ENCODE measurements around the gene MAG.
A peak's percentile ranks its signal among the peaks of the same experiment; 100 is the strongest.
"Not testable (repeated sequence)": the region's sequence is repeated elsewhere in the genome, so short reads cannot be mapped to it uniquely, and the experiment has no call there.

Gene MAG

DNA sequence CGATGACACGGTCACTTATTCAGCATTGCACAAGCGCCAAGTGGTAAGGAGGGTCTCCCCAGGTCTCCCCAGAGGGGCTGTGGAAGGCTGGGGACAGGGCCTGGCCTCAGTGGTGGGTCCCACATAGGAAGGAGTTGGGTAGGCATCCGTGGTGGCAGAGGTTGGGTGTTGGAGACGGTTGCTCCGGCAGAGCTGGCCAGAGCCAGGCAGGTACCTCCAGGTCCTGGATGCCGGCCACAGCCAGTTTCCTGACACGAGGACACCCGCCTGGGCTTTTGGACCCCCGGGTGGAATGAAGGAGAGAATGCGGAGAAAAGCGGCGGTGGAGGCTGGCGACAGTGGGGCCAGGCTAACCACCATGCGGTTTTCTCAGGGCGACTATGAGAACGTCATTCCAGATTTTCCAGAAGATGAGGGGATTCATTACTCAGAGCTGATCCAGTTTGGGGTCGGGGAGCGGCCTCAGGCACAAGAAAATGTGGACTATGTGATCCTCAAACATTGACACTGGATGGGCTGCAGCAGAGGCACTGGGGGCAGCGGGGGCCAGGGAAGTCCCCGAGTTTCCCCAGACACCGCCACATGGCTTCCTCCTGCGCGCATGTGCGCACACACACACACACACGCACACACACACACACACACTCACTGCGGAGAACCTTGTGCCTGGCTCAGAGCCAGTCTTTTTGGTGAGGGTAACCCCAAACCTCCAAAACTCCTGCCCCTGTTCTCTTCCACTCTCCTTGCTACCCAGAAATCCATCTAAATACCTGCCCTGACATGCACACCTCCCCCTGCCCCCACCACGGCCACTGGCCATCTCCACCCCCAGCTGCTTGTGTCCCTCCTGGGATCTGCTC is 54.5 kb downstream of the MAG start:
- peak; percentile 70 for DNase-seq (ENCODE audit: low read depth)

DNA sequence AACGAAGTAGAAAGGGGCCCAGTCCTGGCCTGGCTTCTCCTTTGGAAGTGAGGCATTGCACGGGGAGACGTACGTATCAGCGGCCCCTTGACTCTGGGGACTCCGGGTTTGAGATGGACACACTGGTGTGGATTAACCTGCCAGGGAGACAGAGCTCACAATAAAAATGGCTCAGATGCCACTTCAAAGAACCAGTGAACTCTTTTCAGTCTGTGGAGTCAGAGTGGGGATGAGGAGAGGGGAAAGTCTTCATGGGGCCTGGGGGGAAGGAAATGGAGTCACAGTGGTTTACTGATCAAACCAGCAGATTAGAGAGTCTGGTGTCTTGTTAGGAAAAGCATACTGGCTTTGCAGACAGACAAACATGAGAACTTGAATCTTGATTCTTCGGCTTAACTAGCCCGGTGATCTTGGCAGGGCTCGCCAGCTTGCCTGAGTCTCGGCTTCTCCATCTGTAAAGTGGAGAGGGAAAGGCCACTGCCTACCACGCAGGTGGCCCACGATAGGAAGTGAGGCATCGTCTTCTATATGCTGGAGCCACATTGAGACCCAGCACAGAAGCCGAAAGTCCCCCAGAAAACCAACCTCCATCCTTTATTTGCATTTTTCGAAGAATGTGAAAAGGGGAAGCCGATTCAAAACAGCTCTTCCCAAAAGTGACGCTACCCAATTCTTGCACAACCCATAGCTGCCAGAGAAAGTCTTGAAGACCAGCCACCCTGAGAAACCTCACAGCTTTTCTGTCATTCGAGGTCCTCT is 55.4 kb downstream of the MAG start, which contains the start of gene FFAR1:
TSS of gene FFAR1 (plus strand) at position 732 of the 759 bp plus-strand sequence. CDS start 3,650 bp downstream, outside the sequence.
- DNase-seq (ENCODE audit: low read depth): peak; percentile 53

DNA sequence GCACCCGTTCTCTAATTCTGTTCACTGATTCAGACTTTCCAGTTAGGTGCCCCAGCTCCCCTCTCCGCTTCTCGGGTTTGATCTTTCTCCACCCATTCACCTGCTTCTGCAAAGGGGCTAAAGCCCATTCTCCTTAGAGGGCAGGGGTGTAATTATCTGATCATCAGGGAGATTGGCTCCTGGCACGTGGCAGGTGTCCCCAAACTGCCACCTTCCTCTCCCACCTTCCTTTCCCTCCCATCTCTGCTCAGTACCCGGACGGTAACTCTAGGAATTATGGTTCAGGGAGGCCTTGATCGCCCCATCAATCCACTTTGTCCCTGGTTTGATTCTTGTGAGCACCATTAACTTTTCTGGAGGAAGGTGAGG is 56.0 kb downstream of the MAG start:
- no peak for DNase-seq (ENCODE audit: low read depth)

DNA sequence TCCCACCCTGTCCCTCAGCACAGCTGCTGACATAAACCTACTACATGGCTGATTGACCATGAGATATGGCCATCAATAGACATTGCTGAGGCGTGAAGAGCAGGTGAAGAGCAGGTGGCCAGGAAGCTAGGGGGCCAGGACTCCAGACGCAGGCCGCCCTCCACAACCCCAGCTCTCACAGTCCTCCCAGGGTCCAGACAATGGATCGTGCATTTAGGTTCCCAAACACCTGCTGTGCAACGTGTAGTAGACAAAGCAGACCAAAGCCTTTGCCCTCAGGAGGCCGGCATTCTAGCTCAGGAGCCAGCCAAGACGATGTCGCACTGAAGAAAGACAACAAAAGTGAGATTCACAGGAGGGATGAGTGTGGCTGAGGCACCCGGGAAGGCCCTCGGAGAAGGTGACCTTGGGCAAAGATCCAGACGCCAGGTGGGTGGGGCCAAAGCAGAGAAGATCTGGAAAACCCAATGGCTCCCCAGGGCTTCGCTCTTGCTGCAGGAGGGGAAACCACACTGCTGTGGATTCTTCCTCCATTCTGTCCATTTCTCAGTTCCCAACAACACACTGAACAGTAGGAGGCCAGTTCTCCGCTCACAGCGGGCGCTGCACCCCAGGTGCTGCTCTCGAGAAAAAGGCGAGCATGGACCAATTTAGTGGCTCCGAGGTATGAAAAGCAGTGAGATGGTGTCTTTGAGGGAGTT is 57.1 kb downstream of the MAG start:
- no peak for DNase-seq (ENCODE audit: low read depth)

DNA sequence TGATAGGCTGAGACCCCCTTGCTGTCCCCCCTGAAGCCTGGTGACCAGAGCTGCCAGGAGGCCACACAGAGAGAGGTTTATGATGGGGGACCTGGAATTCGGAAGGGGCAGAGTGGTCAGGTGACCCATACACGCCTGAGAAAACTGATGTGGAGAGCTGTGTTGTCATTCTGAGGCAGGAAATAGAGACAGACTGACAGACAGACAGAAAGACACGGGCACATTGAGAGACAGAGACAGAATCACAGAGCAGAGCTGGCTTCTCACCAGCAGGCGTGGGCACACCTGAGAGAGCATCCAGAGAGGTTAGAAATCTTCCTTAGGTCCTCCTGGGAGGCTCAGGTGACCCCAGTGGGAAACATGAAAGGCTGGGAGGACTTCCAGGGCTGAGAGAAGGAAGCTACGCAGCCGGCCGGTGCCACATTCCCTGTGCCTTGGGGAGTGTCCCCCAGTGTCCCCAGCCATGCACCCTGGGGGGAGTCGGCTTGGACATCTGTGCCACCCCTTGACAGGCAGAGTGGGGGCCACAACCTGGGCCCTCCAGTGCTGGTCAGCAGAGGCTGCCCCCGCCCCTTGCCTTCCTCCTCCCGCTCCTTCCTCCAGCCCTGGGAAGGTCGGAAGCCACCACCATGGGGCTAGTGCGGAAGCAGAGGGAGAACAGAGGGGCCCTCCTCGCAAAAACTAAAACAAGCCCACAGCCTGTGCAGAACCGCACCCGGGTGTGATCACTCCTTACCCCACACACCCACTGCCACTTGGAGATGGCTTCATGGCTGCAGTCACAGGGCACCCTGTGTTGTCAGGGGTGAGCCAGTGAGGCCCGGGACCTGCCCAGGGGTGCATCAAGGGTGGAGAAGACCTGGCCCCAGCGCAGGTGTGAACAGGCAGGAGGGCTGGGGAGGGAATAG is 57.9 kb downstream of the MAG start:
- no peak for DNase-seq (ENCODE audit: low read depth)

DNA sequence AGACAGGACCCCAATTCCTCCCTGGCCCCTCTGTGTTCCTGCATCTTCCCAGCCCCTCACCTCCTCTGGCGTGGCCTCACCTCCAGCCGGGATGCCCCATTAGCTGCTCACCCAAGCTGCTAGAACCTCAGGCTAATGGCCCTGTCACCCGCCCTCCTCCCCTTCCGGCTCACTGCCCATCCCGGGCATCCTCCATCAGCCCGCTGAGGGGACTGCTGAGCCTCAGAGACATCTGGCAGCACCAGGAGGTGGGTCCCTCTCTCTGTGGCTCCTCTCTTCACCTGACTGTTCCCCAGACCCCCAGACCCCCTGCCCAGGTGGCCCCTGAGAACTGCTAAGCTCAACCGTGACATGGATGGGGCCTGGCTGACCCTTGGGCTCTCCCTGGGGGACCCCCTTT is 58.6 kb downstream of the MAG start:
- no peak for DNase-seq (ENCODE audit: low read depth)

DNA sequence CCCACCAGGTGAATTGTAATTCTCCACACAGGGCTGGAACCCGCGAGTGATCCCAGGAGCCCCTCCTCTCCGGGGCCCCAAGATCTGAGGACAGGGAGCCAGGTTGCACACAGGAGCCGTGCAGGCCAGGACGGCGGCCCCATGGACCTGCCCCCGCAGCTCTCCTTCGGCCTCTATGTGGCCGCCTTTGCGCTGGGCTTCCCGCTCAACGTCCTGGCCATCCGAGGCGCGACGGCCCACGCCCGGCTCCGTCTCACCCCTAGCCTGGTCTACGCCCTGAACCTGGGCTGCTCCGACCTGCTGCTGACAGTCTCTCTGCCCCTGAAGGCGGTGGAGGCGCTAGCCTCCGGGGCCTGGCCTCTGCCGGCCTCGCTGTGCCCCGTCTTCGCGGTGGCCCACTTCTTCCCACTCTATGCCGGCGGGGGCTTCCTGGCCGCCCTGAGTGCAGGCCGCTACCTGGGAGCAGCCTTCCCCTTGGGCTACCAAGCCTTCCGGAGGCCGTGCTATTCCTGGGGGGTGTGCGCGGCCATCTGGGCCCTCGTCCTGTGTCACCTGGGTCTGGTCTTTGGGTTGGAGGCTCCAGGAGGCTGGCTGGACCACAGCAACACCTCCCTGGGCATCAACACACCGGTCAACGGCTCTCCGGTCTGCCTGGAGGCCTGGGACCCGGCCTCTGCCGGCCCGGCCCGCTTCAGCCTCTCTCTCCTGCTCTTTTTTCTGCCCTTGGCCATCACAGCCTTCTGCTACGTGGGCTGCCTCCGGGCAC is 59.6 kb downstream of the MAG start:
- no peak for DNase-seq (ENCODE audit: low read depth)

DNA sequence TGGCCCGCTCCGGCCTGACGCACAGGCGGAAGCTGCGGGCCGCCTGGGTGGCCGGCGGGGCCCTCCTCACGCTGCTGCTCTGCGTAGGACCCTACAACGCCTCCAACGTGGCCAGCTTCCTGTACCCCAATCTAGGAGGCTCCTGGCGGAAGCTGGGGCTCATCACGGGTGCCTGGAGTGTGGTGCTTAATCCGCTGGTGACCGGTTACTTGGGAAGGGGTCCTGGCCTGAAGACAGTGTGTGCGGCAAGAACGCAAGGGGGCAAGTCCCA is 60.2 kb downstream of the MAG start:
- DNase-seq (ENCODE audit: low read depth): no peak

DNA sequence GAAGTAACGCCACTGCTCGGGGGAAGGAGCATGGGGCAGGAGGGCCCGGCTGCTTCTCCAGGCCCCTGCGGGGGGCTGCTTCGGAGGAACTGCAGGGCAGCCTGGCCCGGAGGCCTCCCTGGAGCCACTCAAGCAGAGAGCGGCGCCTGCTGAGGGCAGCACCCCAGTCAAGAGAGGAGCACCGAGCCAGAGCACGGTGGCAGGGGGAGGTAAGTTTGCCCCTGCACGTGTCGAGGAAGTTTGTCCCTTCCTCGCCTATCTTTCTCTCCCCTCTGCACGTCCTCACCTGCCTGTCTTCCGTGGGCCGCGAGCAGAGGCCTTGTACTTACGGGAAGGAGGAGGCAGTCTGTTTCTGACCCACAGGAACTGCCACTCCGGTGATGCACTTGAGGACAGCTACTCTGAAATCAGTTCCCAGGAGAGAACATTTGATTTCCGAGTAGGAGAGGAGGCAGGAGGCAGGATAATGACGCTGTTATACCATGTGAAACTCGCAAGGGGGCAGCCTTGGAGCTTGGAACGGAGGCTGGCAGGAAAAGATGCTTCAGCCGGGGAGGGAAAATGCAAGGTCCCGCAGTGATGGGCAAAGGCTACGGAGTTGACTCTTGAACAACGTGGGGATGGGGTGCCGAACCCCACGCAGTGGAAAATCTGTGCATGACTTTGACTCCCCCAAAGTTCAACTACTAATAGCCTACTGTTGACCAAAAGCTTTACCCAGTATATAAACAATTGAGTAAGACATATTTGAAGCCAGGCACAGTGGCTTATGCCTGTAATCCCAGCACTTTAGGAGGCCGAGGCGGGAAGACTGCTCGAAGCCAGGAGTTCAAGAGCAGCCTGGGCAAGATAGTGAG is 60.7 kb downstream of the MAG start:
- DNase-seq (ENCODE audit: low read depth): peak; percentile 42

DNA sequence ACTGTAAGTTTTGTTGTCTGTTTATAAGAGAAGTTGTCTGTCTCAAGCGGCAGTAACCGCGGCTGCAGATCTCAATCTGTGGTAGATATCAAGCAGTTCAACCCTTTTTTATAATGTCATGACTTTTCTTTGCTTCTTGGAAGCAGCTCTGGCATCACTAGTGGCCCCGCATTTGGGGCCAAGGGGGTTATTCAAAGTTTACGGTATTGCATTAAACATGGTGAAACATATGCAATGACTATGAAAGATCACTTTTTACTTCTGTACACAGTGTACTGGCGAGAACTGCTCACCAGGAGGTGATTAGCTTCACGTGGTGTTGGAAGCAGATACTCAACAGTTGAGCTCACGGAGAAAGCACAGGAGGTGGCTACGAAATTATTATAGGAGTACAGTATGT is 61.7 kb downstream of the MAG start:
- DNase-seq (ENCODE audit: low read depth): no peak

DNA sequence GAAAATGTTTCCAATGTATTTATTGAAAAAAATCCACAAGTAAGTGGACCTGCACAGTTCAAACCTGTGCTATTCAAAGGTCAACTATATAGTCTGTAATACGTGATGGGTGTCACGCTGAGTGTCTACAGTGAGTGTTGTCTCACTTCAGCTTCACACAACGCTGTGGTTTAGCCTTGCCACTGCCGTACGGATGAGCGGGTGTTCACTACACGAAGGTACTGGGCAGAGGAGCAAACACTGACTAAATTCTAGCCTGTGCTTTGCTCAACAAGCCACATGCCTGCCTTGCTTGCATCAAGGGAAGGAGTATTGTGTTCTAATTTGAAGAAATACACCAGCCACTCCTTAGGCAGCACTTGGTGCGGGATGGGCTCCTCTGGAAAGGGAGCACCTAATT is 62.9 kb downstream of the MAG start:
- DNase-seq (ENCODE audit: low read depth): no peak

DNA sequence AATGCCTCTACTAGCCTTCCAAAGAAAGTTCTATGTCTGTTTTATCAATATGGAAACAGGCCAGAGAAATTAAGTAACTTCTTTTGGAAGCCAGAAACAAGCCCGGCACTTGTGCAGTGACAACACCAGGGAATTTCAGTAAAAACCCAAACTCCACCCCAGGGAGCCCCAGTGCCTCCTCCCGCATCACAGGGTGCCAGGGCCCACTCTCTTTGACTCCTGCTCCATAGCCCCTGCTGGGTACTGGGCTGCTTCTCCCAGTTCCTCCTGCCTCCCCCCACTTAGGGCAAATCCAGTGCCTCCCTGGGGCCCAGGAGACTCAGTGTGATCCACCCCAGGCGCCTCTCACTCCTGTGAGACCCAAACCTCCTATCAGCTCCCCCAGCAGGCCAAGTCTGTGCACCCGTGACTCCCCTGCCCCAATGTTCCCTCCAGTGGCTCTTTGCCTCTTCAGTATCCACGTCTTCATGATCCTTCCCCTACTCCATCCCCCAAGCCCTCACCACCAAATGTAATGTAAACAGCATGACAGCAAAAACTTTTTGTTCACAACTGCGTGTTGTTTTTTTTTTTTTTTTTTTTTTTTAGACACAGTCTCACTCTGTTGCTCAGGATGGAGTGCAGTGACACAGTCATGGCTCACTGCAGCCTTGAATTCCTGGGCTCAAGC is 64.0 kb downstream of the MAG start:
- no peak for DNase-seq (ENCODE audit: low read depth)

DNA sequence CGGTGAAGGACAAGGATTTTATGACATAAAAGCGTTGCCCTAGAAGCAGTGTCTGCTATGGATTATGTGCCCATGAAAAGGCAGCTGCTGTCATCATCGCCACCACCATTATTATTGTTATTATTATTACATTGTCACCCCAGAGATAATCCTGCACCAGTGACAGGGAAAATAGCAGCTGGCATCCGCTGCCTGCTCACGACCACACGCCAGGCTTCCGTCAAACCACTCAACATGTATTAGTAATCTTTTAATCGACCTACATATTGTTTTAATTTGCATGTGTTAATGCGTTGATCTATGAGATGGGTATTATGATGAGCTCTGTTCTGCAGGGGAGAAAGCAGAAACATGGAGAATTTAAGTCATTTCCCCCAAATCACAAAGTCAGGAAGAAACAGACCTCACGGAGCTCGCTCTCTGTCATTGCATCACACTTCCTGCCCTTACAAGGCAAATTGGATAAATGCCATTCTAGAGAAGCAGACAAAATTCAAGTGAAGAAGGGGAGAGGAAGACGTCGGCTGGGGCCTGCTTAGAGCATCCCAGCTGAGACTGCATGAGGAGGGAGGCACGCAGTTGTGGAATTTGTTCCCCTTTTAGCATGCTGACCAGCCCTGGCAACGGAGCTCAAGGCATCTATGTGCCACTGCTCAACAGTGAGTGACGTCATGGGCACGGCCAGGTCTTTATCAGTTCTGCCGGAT is 66.1 kb downstream of the MAG start, which contains the start of gene FFAR3:
TSS of gene FFAR3 (plus strand) at position 594 of the 707 bp plus-strand sequence. CDS start 431 bp downstream, outside the sequence.
- no peak for DNase-seq (ENCODE audit: low read depth)

DNA sequence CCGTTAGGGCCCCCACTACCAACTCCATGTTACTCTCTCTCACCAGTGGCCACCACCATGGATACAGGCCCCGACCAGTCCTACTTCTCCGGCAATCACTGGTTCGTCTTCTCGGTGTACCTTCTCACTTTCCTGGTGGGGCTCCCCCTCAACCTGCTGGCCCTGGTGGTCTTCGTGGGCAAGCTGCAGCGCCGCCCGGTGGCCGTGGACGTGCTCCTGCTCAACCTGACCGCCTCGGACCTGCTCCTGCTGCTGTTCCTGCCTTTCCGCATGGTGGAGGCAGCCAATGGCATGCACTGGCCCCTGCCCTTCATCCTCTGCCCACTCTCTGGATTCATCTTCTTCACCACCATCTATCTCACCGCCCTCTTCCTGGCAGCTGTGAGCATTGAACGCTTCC is 66.9 kb downstream of the MAG start:
- not testable (repeated sequence) for DNase-seq (ENCODE audit: low read depth)

DNA sequence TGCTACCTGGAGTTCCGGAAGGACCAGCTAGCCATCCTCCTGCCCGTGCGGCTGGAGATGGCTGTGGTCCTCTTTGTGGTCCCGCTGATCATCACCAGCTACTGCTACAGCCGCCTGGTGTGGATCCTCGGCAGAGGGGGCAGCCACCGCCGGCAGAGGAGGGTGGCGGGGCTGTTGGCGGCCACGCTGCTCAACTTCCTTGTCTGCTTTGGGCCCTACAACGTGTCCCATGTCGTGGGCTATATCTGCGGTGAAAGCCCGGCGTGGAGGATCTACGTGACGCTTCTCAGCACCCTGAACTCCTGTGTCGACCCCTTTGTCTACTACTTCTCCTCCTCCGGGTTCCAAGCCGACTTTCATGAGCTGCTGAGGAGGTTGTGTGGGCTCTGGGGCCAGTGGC is 67.4 kb downstream of the MAG start:
- DNase-seq (ENCODE audit: low read depth): not testable (repeated sequence)

DNA sequence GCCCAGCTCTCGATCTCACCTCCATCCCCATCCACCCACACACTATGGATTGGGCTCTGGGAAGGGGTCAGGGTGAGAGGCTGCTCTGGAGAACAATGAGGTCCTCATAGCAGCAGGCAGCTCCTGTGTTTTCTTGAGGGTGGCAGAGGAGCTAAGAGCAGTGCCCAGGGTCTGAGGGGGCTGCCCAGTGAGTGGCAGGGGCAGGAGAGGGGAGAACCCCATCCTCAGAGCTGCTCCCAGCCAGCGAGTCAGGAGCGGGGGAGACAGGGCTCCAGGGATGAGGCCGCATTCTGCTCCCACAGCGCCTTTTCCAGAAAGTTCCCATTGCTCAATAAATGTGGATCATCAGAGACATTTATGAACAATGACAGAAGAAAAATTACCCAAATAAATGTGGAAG is 68.1 kb downstream of the MAG start:
- DNase-seq (ENCODE audit: low read depth): not testable (repeated sequence)

DNA sequence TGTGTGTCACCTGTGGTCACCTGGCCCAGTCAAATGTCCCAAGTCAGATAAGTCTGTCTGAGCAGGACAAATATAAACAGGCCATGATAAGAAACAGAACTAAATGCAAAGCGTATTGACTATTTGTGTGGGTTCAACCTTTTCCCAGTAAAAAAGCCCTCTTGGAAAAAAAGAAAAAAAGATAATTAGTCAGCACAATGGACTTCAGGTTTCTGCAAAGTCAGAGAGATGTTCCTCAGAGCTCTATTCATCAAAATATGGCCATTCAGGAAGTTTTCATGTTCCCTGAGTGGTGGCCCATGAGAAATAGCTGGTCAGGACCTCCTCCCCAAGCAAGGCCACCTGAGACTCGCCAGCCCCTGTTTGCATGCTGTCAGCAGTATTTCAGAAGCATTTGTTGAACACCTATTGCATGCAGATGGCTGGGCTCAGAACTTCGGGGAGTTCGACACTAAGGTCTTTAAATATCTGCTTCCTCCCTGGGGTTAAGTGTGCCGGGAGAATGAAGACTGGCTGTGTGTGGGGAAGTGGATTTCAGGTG is 69.0 kb downstream of the MAG start:
- no peak for DNase-seq (ENCODE audit: low read depth)

DNA sequence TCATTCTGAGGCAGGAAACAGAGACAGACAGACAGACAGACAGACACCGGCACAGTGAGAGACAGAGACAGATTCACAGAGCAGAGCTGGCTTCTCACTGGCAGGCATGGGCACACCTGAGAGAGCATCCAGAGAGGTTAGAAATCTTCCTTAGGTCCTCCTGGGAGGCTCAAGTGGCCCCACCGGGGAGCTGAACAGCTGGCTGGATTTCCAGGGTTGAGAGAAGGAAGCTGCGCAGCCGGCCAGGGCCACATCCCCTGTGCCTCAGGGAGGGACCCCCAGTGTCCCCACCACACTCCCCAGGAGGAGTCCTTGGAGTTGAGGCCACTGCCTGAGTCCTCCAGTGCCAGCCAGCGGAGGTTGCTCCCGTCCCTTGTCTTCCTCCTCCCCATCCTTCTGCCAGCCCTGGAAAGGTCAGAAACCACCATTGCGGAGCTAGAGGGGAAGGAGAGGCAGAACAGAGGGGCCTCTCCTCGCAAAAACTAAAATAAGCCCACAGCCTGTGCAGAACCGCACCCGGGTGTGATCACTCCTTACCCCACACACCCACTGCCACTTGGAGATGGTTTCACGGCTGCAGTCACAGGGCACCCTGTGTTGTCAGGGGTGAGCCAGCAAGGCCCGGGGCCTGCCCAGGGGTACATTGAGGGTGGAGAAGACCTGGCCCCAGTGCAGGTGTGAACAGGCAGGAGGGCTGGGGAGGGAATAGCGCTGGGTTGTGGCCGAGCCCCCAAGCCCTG is 70.5 kb downstream of the MAG start:
- DNase-seq (ENCODE audit: low read depth): no peak
